ACC112 (cell line): ENCODE measurements around the gene MSI2.

ENCODE experiments used
- H2AFZ ChIP-seq: fragments of 200-600 bp; sonication (generic); one replicate; pipeline ENCODE4 v1.6.0; 2017; ENCODE audit warnings: antibody characterized with exemption, low read length; ENCODE audit not compliant: unreplicated experiment
- H3K27ac ChIP-seq: fragments of 200-600 bp; sonication (generic); 2 replicates; pipeline ENCODE4 v1.5.1; 2014; ENCODE audit warnings: low read depth, mild to moderate bottlenecking, antibody characterized with exemption, low read length, moderate library complexity
- H3K27me3 ChIP-seq: fragments of 200-600 bp; sonication (generic); 2 replicates; pipeline ENCODE4 v1.6.1; 2014; ENCODE audit warnings: mild to moderate bottlenecking, antibody characterized with exemption, low read length, moderate library complexity, mixed read lengths; ENCODE audit not compliant: insufficient read depth
- H3K36me3 ChIP-seq: fragments of 200-600 bp; sonication (generic); 2 replicates; pipeline ENCODE4 v1.6.1; 2016; ENCODE audit warnings: mild to moderate bottlenecking, antibody characterized with exemption, low read length, moderate library complexity, mixed read lengths; ENCODE audit not compliant: insufficient read depth
- H3K4me1 ChIP-seq: fragments of 200-600 bp; sonication (generic); one replicate; pipeline ENCODE4 v1.6.1; 2016; ENCODE audit warnings: low read length, mixed read lengths; ENCODE audit not compliant: insufficient read depth, unreplicated experiment, control insufficient read depth
- H3K4me3 ChIP-seq: fragments of 200-600 bp; sonication (generic); 2 replicates; pipeline ENCODE4 v1.5.1; 2014; ENCODE audit warnings: mild to moderate bottlenecking, low read depth, low read length
- H3K79me2 ChIP-seq: fragments of 200-600 bp; sonication (generic); one replicate; pipeline ENCODE4 v1.6.0; 2016; ENCODE audit warnings: low read length; ENCODE audit not compliant: control insufficient read depth, unreplicated experiment, insufficient read depth

The MSI2 gene

DNA sequence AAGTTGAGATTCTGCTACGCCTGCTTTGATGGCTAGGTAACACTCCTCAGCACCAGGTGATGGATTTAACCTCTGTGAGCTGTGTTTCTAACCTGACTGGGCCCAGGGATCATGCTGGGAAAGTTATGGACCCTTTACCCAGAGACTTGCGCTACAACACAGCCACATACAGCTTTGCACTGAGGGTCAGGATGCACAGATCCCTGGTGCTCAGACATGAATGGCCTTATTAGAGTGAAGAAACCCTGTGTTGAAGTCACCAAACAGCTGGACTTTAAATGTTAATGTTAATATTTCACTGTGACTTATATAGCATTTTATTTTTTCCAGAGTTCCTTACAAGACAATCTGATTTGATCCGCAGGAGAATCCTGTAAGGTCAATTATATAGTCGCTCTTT is 114.3 kb downstream of the MSI2 start:
- Histone ChIP-seq H3K4me3 (no peak overlapping the region), H3K4me1 (peaks cover 9% of the 10 kb centered on the region), H3K36me3 (no peaks in the 10 kb centered on the region), H3K27me3 (no peaks in the 10 kb centered on the region), H2AFZ (no peak overlapping the region), H3K79me2 (no peaks in the 10 kb centered on the region), H3K27ac (peak overlapping the region; percentile 66; the same call in 1 of the 2 replicates)

DNA sequence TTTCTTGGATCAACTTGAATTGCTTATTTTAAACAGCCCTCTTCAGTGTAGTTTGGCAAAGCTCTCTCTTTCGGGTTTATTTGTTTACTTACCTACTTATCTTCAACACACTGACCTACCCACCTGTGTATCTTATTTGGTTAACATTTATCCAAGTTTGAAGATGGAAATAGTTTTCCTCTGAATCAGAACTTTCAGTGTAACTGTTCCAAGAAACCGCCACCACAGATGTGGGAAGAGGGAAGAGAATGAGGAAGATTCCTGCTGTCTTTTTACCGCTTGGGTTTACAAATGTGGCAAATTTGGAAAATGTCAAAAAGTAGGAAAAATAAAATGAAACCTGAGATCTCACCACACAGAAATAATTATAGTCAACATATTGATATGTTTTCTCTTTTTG is 115.8 kb downstream of the MSI2 start:
- peaks cover 9% of the 10 kb centered on the region for H3K4me1 ChIP-seq
- H2AFZ ChIP-seq = no peak overlapping the region
- no peaks in the 10 kb centered on the region for H3K27me3 ChIP-seq
- no peaks in the 10 kb centered on the region for H3K36me3 ChIP-seq
- no peak overlapping the region for H3K4me3 ChIP-seq
- H3K79me2 ChIP-seq = no peaks in the 10 kb centered on the region
- no peak overlapping the region for H3K27ac ChIP-seq

DNA sequence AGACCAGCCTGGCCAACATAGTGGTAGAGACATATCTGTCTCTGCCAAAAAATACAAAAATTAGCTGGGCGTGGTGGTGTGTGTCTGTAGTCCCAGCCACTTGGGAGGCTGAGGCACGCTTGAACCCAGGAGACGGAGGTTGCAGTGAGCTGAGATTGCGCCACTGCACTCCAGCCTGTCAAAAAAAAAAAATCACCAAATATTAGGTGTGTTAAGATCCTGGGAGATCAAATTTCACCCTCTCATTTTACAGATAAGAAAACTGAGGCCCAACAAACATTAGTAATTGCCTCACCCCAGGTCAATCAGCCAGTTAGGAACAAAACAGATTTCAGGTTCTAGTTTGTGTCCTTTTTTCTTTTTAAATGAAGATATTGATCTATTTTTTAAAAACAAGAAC is 116.7 kb downstream of the MSI2 start:
- Histone ChIP-seq H3K79me2 (no peaks in the 10 kb centered on the region), H3K4me3 (no peak overlapping the region), H3K27me3 (no peaks in the 10 kb centered on the region), H2AFZ (no peak overlapping the region), H3K27ac (no peak overlapping the region), H3K36me3 (no peaks in the 10 kb centered on the region), H3K4me1 (peaks cover 9% of the 10 kb centered on the region)

DNA sequence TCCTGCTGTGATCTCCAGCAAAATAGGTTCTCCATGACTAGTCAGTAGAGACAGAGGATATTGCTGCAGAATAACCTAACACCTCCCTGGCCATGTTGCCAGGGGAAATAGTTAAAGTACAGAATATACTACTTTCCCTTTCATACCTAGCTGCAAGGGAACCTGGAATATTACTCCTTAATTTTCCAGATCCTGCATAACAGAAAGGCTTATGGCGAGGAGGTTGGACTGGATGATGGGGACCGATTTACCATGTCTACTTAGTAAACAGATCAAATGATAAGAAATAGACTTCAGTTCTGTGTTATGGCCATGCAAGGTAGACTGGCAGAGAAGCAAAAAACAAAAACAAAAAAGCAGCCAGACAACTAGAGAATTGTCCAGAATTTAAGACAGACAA is 117.4 kb downstream of the MSI2 start:
- H3K36me3 ChIP-seq = no peaks in the 10 kb centered on the region
- H2AFZ ChIP-seq = no peak overlapping the region
- H3K4me3 ChIP-seq = no peak overlapping the region
- no peaks in the 10 kb centered on the region for H3K79me2 ChIP-seq
- H3K4me1 ChIP-seq = peaks cover 9% of the 10 kb centered on the region
- no peaks in the 10 kb centered on the region for H3K27me3 ChIP-seq
- H3K27ac ChIP-seq = no peak overlapping the region

DNA sequence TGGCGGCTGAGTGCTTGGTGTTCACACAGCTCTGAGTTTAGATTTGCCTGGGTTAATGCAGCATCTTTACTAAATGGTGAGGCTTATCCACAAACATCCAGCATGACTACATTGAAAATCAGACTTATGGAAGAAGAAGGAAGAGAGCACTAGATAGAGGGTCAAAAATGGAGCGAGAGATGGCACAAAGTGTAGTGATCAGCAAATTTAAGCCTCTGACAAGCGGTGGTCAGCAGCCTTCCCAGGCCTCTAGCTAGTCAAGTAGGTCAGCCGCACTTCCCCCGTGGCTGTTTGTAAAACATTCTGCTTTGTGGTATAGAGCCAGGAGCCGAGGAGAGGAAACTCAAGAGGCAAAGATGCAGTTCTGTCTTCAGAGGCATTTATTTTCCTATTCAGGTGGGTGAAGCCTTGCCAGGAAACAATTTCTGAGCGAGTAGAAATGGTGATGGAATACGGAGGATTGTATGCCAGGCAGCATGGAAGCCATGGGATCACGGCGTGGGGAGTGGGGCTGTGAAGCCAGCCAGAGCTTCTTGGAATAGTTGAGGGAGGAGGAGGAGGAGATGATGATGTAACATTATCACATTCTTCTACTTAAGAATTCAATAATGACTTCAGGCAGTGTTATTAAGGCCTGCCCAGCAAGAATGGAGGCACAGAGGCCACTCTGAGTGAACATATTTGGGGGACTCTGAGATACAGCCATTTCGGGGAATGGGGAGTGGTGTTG is 118.9 kb downstream of the MSI2 start:
- Histone ChIP-seq H3K27ac (no peak overlapping the region), H3K4me1 (peaks cover 4% of the 10 kb centered on the region), H3K4me3 (no peak overlapping the region), H3K36me3 (no peaks in the 10 kb centered on the region), H3K27me3 (no peaks in the 10 kb centered on the region), H2AFZ (no peak overlapping the region), H3K79me2 (no peaks in the 10 kb centered on the region)

DNA sequence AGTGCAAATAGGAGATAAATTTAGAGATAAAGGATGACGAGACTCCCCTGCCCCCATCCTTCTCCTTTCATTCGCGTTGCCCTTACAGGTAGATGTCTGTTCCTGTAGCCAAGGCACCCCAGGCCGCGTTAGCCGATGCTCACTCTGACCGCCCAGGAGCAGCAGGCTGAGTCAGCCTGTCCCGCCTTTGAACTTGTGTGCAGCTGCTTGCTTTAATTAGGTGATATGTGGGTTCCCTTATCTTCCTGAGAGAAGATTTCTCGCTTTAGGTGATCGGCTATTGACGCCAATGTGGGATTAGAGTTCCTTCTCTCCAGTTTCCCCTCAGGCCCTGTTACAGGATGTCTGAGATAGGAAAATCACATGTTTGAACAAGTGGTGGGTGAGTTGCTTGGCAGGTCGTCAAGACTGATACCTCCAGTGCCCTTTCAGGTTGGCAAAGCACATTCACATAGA is 119.5 kb downstream of the MSI2 start:
- Histone ChIP-seq H2AFZ (no peak overlapping the region), H3K4me1 (no peaks in the 10 kb centered on the region), H3K36me3 (no peaks in the 10 kb centered on the region), H3K27ac (no peak overlapping the region), H3K79me2 (no peaks in the 10 kb centered on the region), H3K4me3 (no peak overlapping the region), H3K27me3 (no peaks in the 10 kb centered on the region)

DNA sequence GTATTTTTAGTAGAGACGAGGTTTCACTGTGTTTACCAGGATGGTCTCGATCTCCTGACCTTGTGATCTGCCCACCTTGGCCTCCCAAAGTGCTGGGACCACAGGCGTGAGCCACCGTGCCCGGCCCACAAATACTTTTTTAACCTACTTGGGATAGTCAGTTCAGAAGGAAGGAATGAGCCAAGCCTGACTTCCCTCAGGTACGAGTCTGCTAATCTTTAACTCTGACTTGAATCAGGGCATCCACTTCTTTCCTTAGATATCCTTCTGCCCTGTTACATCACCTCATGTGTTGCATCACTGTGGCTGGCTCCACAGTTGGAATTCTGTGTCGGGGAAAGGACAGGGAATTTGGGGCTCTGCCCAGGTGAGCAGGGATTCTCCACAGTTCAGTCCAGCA is 120.8 kb downstream of the MSI2 start:
- H3K27ac ChIP-seq = no peak overlapping the region
- H3K27me3 ChIP-seq = no peaks in the 10 kb centered on the region
- H3K36me3 ChIP-seq = no peaks in the 10 kb centered on the region
- no peak overlapping the region for H2AFZ ChIP-seq
- H3K4me1 ChIP-seq = no peaks in the 10 kb centered on the region
- H3K4me3 ChIP-seq = no peak overlapping the region
- H3K79me2 ChIP-seq = no peaks in the 10 kb centered on the region

DNA sequence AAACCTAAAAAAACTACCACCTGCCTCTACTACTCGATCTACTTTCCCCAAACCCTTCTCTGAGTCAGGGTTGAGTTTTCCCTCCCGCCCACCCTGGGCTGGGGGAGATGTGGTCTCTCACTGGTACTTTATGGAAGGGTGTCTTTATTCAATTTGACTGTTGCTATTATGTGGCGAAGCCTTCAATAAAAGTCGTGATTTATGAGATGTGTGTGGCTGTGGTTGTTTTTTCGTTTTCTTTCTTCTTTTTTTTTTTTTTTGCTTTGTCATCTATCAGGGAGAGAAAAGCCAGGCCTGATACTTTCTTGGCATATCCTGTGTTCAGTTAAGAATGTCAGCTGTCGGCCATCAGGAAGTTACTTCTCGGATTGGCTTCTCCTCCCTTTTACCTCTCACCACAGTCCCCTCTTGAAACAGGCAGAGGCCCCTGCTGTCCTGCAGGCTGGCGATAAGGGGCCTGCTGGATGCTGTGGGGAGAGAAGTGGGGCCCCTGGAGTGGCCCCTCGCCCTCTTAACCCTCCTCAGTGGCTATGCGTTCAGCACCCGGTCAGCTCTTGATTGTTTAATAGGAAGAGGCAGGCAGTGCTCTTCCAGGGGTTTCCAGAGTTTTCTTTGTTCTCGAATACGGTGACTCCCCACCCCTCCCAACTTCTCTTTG is 123.0 kb downstream of the MSI2 start:
- no peaks in the 10 kb centered on the region for H3K36me3 ChIP-seq
- no peak overlapping the region for H3K27ac ChIP-seq
- H3K4me3 ChIP-seq = no peak overlapping the region
- H3K4me1 ChIP-seq = peaks cover 2% of the 10 kb centered on the region
- no peaks in the 10 kb centered on the region for H3K27me3 ChIP-seq
- no peak overlapping the region for H2AFZ ChIP-seq
- H3K79me2 ChIP-seq = no peaks in the 10 kb centered on the region

DNA sequence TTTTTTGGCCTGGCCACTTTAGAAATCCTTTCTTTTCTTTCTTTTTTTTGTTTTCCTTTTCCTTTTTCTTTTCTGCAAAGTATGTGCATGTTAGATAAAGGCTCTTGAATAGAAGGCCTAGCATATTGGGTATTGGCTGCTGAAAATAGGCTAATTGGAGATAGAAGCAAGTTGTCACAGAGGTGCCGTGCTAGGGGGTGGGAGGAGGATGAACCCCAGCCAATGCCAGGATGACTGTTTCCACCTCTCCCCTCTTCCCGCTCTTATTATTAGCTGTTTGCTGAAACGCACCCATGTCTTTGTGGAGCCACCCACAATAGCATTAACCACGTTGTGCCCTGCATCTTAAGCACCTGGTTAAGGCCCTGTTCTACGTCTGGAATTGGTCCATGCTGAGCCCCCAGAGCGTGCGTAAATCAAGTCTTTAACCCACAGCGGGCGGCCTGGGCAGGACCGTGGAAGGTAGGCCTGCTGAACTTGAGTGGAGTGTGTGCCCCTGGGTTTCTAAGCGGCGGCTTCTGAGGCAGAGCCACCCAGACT is 123.6 kb downstream of the MSI2 start:
- Histone ChIP-seq H3K27ac (no peak overlapping the region), H3K27me3 (no peaks in the 10 kb centered on the region), H3K79me2 (no peaks in the 10 kb centered on the region), H3K4me3 (no peak overlapping the region), H3K36me3 (no peaks in the 10 kb centered on the region), H3K4me1 (peaks cover 2% of the 10 kb centered on the region), H2AFZ (no peak overlapping the region)

DNA sequence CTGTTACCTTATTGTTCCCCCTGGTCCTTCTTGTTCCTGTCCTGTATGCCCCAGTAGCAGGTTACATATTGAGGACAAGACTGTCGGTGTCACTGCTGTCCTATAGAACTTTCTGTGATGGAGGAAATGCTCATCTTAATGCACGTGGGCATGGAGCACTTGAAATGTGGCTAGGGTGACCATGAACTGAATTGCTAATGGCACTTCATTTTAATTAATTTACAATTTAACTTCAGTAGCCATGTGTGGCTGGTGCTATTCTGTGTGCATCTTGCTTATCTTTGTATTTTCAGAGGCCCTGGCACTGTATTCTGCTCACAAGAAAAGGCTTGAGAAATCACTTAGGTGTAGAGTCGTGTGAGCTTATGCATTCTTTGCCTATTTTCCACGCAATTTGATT is 125.2 kb downstream of the MSI2 start:
- H3K27ac ChIP-seq = no peak overlapping the region
- no peaks in the 10 kb centered on the region for H3K36me3 ChIP-seq
- no peak overlapping the region for H2AFZ ChIP-seq
- no peak overlapping the region for H3K4me3 ChIP-seq
- no peaks in the 10 kb centered on the region for H3K27me3 ChIP-seq
- no peaks in the 10 kb centered on the region for H3K79me2 ChIP-seq
- peaks cover 2% of the 10 kb centered on the region for H3K4me1 ChIP-seq

DNA sequence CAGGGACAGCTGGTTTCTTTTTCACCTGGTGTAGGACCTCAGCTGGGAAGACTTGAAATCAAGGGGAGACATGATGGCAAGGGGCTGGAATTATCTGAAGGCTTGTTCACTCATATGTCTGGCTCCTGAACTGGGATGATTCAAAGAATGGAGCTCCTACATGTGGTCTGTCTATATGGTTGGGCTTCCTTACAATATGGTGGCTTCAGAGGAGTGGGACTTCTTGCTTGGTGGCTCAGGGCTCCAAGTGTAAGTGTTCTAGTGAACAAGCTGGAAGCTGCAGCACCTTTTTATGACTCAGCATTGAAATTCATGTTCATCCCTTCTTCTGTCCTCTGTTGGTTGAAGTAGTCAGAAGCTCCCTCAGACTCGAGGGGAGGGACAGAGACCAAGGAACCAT is 127.9 kb downstream of the MSI2 start:
- no peaks in the 10 kb centered on the region for H3K36me3 ChIP-seq
- H3K4me3 ChIP-seq = no peak overlapping the region
- no peak overlapping the region for H2AFZ ChIP-seq
- H3K4me1 ChIP-seq = peaks cover 2% of the 10 kb centered on the region
- no peak overlapping the region for H3K27ac ChIP-seq
- no peaks in the 10 kb centered on the region for H3K27me3 ChIP-seq
- H3K79me2 ChIP-seq = no peaks in the 10 kb centered on the region
